Peyer's patch (tissue), 4 donors: Measurements from ENCODE around the gene UBASH3B. TPM values are rescaled to one million over a fixed set of nuclear protein-coding genes. Genes with fewer than 3 reads are reported as not detected.
A peak's percentile ranks its signal among the peaks of the same experiment; 100 is the strongest.

Experiments used
- DNase-seq, 3 donors: peaks; one replicate each; pipeline ENCODE4 v3.0.0-alpha.2; 2017 to 2019
- H3K27ac ChIP-seq, 4 donors: fragments of 200-600 bp; sonication (generic); one replicate each; pipeline ENCODE4 v1.5.1; 2016 to 2019
- H3K27me3 ChIP-seq, 2 donors: fragments of 200-600 bp; sonication (generic); one replicate each; pipeline ENCODE4 v1.5.1; 2019
- H3K36me3 ChIP-seq, 3 donors: fragments of 200-600 bp; sonication (generic); one replicate each; pipeline ENCODE4 v1.5.1; 2016 to 2019
- H3K4me1 ChIP-seq, 4 donors: fragments of 200-600 bp; sonication (generic); one replicate each; pipeline ENCODE4 v1.5.1; 2016 to 2019
- H3K4me3 ChIP-seq, 4 donors: fragments of 200-600 bp; sonication (generic); 1 replicate in 3 of 4; 2 replicates in 1 of 4; pipeline ENCODE4 v1.5.1; 2016 to 2019; ENCODE audit warnings: mild to moderate bottlenecking in 1 of 4
- H3K9me3 ChIP-seq, 4 donors: fragments of 200-600 bp; sonication (generic); one replicate each; pipeline ENCODE4 v1.5.1; 2016 to 2019; ENCODE audit warnings: mild to moderate bottlenecking in 1 of 4
- POLR2A ChIP-seq, 2 donors: fragments of 450-650 bp; IDR thresholded peaks; one replicate each; pipeline ENCODE4 v1.5.1; 2017; ENCODE audit warnings: antibody characterized with exemption in 2 of 2, mild to moderate bottlenecking in 2 of 2, moderate library complexity in 2 of 2
- total RNA-seq, 4 donors: library from RNA; depleted of rRNA; stranded (reverse); fragments of >200 nt; gene quantifications; one replicate each; pipeline ENCODE4 v1.1.0, GENCODE V29; 2016
- TF ChIP-seq, protein P1 (sequence below), 6 experiments: fragments of 450-650 bp in 4 of 6; fragments of 200-600 bp in 2 of 6; sonication (generic) in 1 of 6; IDR thresholded peaks; one replicate each; pipeline ENCODE4 v1.5.1; 2017 to 2019; ENCODE audit warnings: antibody characterized with exemption in 6 of 6, mild to moderate bottlenecking in 3 of 6, moderate library complexity in 1 of 6

UBASH3B gene
- total RNA-seq, 4 donors from 2014 or later = 2.3 to 14.9 (median 5.2) TPM

DNA sequence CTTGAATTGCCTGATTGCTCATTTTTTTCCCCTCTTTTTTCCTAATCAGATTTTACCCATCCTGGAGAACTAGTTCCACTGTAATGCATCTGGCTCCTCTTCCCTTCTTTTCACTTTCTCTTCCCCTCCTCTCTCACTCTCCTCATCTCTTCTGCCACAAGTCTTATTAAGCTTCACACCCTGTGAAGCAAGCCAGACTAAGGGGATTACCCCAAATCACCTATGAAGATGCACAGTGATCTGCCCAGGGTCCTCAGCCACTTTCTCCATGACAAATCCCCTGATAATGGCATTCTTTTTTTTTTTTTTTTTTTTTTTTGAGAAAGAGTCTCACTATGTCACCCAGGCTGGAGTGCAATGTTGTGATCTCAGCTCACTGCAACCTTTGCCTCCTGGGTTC, 11.2 kb downstream of the UBASH3B start:
- Histone ChIP-seq H3K27me3 (no peaks in the 10 kb centered on the region), H3K4me3 (peak overlapping the region in 1 of 4 donors; percentile 7), H3K27ac (no peak overlapping the region)

DNA sequence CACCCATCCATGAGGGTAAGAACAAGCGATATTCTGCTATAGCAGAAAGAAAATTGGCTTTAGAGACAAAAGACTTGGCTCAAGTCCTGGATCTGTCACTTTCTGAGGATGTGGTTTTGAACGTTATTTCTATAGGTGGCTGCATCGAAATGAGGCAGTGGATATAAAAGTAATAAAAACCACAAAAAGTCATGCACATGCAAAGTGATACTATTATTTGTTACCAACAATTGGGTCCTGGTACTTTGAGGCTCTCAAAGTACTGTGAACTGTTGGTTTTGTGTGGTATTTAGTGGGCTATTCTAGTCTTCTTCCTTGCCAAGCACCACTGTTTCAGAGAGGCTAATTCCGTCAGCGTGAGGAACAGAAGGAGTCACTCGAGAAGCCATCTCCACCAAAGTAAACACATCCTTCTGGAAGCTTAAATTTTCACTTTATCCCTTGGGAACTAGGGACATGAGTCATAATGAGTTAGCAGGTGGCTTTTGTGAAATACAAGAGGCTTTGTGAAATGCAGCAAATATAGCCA, 13.1 kb downstream of the UBASH3B start:
- TF ChIP-seq POLR2A (IDR thresholded peaks at IDR 0.05) = no peak
- TF ChIP-seq, protein P1, sequence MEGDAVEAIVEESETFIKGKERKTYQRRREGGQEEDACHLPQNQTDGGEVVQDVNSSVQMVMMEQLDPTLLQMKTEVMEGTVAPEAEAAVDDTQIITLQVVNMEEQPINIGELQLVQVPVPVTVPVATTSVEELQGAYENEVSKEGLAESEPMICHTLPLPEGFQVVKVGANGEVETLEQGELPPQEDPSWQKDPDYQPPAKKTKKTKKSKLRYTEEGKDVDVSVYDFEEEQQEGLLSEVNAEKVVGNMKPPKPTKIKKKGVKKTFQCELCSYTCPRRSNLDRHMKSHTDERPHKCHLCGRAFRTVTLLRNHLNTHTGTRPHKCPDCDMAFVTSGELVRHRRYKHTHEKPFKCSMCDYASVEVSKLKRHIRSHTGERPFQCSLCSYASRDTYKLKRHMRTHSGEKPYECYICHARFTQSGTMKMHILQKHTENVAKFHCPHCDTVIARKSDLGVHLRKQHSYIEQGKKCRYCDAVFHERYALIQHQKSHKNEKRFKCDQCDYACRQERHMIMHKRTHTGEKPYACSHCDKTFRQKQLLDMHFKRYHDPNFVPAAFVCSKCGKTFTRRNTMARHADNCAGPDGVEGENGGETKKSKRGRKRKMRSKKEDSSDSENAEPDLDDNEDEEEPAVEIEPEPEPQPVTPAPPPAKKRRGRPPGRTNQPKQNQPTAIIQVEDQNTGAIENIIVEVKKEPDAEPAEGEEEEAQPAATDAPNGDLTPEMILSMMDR (IDR thresholded peaks at IDR 0.05) = no peak
- Histone ChIP-seq H3K27me3 (no peaks in the 10 kb centered on the region), H3K36me3 (no peaks in the 10 kb centered on the region), H3K4me3 (no peak overlapping the region), H3K27ac (peak overlapping the region; percentile 5 to 36 (median 20)), H3K9me3 (no peaks in the 10 kb centered on the region), H3K4me1 (peaks cover 0 to 7% (median 0%) of the 10 kb centered on the region in 4 donors)
- DNase-seq = no peak

More for the DNA sequence above, 11.2 kb downstream of the UBASH3B start:
- DNase-seq = no peak
- H3K4me1 ChIP-seq = peaks cover 0 to 7% (median 0%) of the 10 kb centered on the region in 4 donors
- TF ChIP-seq, protein P1 (IDR thresholded peaks at IDR 0.05) = no peak
- TF ChIP-seq POLR2A (IDR thresholded peaks at IDR 0.05) = no peak
- H3K36me3 ChIP-seq = no peaks in the 10 kb centered on the region
- H3K9me3 ChIP-seq = no peaks in the 10 kb centered on the region

DNA sequence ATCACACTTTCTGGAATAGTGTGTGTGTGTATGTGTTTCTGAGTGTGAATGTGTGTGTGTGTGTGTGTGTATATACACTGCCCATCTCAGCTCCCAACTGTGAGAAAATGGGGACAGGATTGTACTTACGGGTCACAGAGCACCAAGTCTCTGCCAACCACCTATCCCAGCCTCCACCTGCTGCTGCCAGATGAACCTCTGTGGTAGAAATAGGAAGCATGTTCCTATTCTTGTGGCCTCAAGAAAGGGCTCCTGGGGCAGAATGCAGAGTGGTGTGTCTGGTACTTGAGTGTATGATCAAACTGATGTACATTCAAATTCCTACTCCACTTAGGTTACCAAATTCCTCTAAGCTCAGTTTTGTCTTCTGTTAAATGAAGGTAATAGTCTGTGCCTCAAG, 14.6 kb downstream of the UBASH3B start:
- H3K4me3 ChIP-seq = no peak overlapping the region
- DNase-seq = no peak
- H3K27me3 ChIP-seq = no peaks in the 10 kb centered on the region
- H3K9me3 ChIP-seq = no peaks in the 10 kb centered on the region
- H3K36me3 ChIP-seq = no peaks in the 10 kb centered on the region
- TF ChIP-seq, protein P1 (IDR thresholded peaks at IDR 0.05) = no peak
- TF ChIP-seq POLR2A (IDR thresholded peaks at IDR 0.05) = no peak
- H3K27ac ChIP-seq = no peak overlapping the region
- H3K4me1 ChIP-seq = peaks cover 0 to 7% (median 0%) of the 10 kb centered on the region in 4 donors

DNA sequence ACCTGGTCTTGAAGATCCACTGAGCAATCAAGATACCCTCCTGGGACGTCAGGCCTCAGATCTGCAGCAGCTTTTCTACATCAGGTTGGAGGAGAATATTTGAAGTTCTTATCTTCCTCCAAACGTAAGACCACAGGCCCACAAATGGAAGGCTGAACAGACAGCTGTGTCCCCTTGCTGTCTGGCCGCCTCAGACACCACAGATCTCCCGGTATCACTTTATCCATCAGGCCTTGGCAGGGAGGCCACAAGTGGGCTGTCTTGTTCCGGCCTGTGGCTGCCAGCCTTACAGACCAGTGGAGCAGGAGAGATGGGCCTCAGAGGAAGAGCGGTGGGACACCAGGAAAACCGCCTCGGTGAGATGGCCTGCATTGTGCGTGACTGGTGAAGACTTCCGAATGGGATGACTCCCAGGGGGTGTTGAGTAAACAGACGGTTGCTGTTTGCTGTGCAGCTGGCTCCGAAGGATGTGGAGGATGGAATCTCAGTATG, 15.9 kb downstream of the UBASH3B start:
- Histone ChIP-seq H3K4me3 (no peak overlapping the region), H3K27ac (no peak overlapping the region), H3K27me3 (no peaks in the 10 kb centered on the region), H3K9me3 (no peaks in the 10 kb centered on the region), H3K36me3 (no peaks in the 10 kb centered on the region), H3K4me1 (peaks cover 0 to 7% (median 0%) of the 10 kb centered on the region in 4 donors)
- no peak for DNase-seq
- no peak for TF ChIP-seq POLR2A (IDR thresholded peaks at IDR 0.05)
- TF ChIP-seq, protein P1 (IDR thresholded peaks at IDR 0.05) = no peak

DNA sequence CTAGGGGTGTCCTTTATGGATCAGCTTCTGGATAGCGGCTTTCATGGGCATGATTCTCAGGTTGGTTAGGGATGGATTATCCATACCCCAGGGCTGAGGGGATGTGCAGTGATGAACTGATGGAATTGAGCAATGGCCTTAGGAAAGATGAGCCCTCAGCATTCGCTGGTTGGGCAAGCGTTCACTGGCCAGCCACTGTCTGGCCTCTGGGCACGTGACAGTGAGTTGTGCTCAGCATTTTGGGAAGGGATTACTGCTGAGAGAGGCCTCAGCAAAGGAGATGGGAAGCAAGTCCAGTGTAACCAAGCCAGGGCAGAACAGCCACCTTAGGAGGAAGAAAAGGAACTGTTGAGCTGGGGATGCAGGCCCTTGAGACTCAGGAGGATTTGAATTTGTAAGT, 17.4 kb downstream of the UBASH3B start:
- no peak for TF ChIP-seq POLR2A (IDR thresholded peaks at IDR 0.05)
- TF ChIP-seq, protein P1 (IDR thresholded peaks at IDR 0.05) = no peak
- Histone ChIP-seq H3K4me1 (peaks cover 0 to 6% (median 0%) of the 10 kb centered on the region in 4 donors), H3K9me3 (no peaks in the 10 kb centered on the region), H3K4me3 (no peak overlapping the region), H3K27ac (peak overlapping the region in 1 of 4 donors; percentile 17), H3K36me3 (no peaks in the 10 kb centered on the region), H3K27me3 (no peaks in the 10 kb centered on the region)
- peak in 1 of 3 donors; percentile 53 for DNase-seq
